H1 (cell line): ENCODE results near the gene TMED8. TPM values are rescaled to one million over a fixed set of nuclear protein-coding genes. Genes with fewer than 3 reads are reported as not detected.

ENCODE experiments used
- CHD7 ChIP-seq: fragments of 300-600 bp; sonication (generic); IDR thresholded peaks from 2 replicates; pipeline ENCODE4 v1.7.1; 2012; ENCODE audit warnings: low read length, moderate library complexity, mild to moderate bottlenecking, inconsistent platforms; ENCODE audit not compliant: insufficient replicate concordance
- polyA plus RNA-seq, 7 experiments: library from polyadenylated mRNA; depleted of rRNA in 3 of 7; stranded (reverse) in 5 of 7; unstranded in 2 of 7; fragments of >200 nt in 5 of 7; fragments of 200-250 nt in 2 of 7; gene quantifications; 1 replicate in 5 of 7; 2 replicates in 1 of 7; 4 replicates in 1 of 7; pipeline versions ENCODE4 v1.2.1 to v1.2.3, GENCODE V29; 2011 to 2013; ENCODE audit warnings: missing spikeins in 2 of 7, mixed read lengths in 2 of 7
- total RNA-seq: library from RNA; stranded (reverse); fragmentation: NEBNext Ultra II Directional; extraction: Animal tissue kit (Norgen Biotek cat#: 25700); gene quantifications from 2 replicates; pipeline ENCODE4 v1.2.1, GENCODE V29; 2021

TMED8 gene
- total and polyA plus RNA-seq, 2 of the 8 experiments (the other 6 are each of a cell fraction or from before 2014, with no cell fraction given) = 5.5 to 13.4 TPM

GRCh38 chr14:77299771-77300170, 77.1 kb downstream of the TMED8 start (continued):
- TF ChIP-seq CHD7 = no peak
